Lower lobe of right lung (tissue), 2 donors: ENCODE results near the gene SELENOP. TPM values are rescaled to one million over a fixed set of nuclear protein-coding genes. Genes with fewer than 3 reads are reported as not detected.

ENCODE experiments used
- ATAC-seq, 2 donors: fragments of 200-7000 bp; cut with Tn5 transposase; one replicate each; pipeline ENCODE4 v1.9.1; 2020 to 2022; ENCODE audit warnings: mild to moderate bottlenecking in 2 of 2, moderate library complexity in 2 of 2
- DNase-seq: peaks from one replicate; pipeline ENCODE4 v3.0.0-alpha.2; 2020
- H3K27ac ChIP-seq: fragments of 200-600 bp; one replicate; pipeline ENCODE4 v1.8.0; 2022
- H3K27me3 ChIP-seq: fragments of 200-600 bp; one replicate; pipeline ENCODE4 v1.8.0; 2022; ENCODE audit warnings: low read depth
- H3K36me3 ChIP-seq: fragments of 200-600 bp; one replicate; pipeline ENCODE4 v1.8.0; 2022; ENCODE audit warnings: mild to moderate bottlenecking
- H3K4me1 ChIP-seq: fragments of 200-600 bp; one replicate; pipeline ENCODE4 v1.8.0; 2022
- H3K4me3 ChIP-seq: fragments of 200-600 bp; one replicate; pipeline ENCODE4 v1.8.0; 2022; ENCODE audit warnings: mild to moderate bottlenecking
- H3K9me3 ChIP-seq: fragments of 200-600 bp; one replicate; pipeline ENCODE4 v1.8.0; 2022
- CTCF ChIP-seq: fragments of 200-600 bp; IDR thresholded peaks from one replicate; pipeline ENCODE4 v1.8.0; 2022; ENCODE audit warnings: antibody characterized with exemption, mild to moderate bottlenecking
- intact Hi-C: fragments of 100-400 bp; cut with DNase I; formaldehyde crosslinking; loops from one replicate; pipeline ENCODE4 v1.11.0; 2022
- total RNA-seq: library from RNA; stranded (reverse); fragmentation: NEBNext Ultra II Directional; extraction: Animal tissue kit (Norgen Biotek cat#: 25700); gene quantifications from one replicate; pipeline ENCODE4 v1.2.1, GENCODE V29; 2021
- donor health status: DM: no; HTN: yes; CAD: no; lungs with severe emphysema.

SELENOP gene
- total RNA-seq, 1 donor from 2014 or later: 705 TPM

GRCh38 chr5:42785756-42786155 lies 25.9 kb downstream of the SELENOP start:
- Histone ChIP-seq H3K4me3 (no peak overlapping the region), H3K9me3 (peaks cover 19% of the 10 kb centered on the region), H3K27ac (no peak overlapping the region), H3K36me3 (no peaks in the 10 kb centered on the region), H3K27me3 (no peaks in the 10 kb centered on the region), H3K4me1 (no peaks in the 10 kb centered on the region)
- no peak for TF ChIP-seq CTCF
- no peak for DNase-seq
- intact Hi-C loops: no loop called here
- no peak for ATAC-seq

- no peak for ATAC-seq
Observed at GRCh38 chr5:42784132-42784531, 27.6 kb downstream of the SELENOP start.

GRCh38 chr5:42781584-42781983 lies 30.1 kb downstream of the SELENOP start:
- Histone ChIP-seq H3K36me3 (no peaks in the 10 kb centered on the region), H3K4me1 (no peaks in the 10 kb centered on the region), H3K9me3 (peaks cover 5% of the 10 kb centered on the region), H3K27ac (no peak overlapping the region), H3K4me3 (no peak overlapping the region), H3K27me3 (no peaks in the 10 kb centered on the region)
- DNase-seq (no peak), ATAC-seq (no peak)
- intact Hi-C loops: no loop called here
- no peak for TF ChIP-seq CTCF

More at GRCh38 chr5:42784132-42784531, 27.6 kb downstream of the SELENOP start:
- TF ChIP-seq CTCF: no peak
- Histone ChIP-seq H3K27ac (no peak overlapping the region), H3K9me3 (peaks cover 19% of the 10 kb centered on the region), H3K4me1 (no peaks in the 10 kb centered on the region), H3K4me3 (no peak overlapping the region), H3K27me3 (no peaks in the 10 kb centered on the region), H3K36me3 (no peaks in the 10 kb centered on the region)
- DNase-seq: no peak
- intact Hi-C loops: no loop called here

- Histone ChIP-seq H3K36me3 (no peaks in the 10 kb centered on the region), H3K27ac (no peak overlapping the region), H3K4me1 (no peaks in the 10 kb centered on the region), H3K9me3 (no peaks in the 10 kb centered on the region), H3K4me3 (no peak overlapping the region), H3K27me3 (no peaks in the 10 kb centered on the region)
- intact Hi-C loops: no loop called here
- DNase-seq: no peak
- TF ChIP-seq CTCF: no peak
- ATAC-seq: no peak
Observed at GRCh38 chr5:42779083-42779482, 32.6 kb downstream of the SELENOP start.

- H3K4me1 ChIP-seq: no peaks in the 10 kb centered on the region
- no peak overlapping the region for H3K27ac ChIP-seq
- ATAC-seq: peak in 1 of 2 donors; percentile 19
- no peak overlapping the region for H3K4me3 ChIP-seq
- no peaks in the 10 kb centered on the region for H3K27me3 ChIP-seq
- no peaks in the 10 kb centered on the region for H3K9me3 ChIP-seq
- no peak for DNase-seq
- intact Hi-C loops: no loop called here
- no peak for TF ChIP-seq CTCF
- no peaks in the 10 kb centered on the region for H3K36me3 ChIP-seq
Observed at GRCh38 chr5:42772265-42772993, 39.3 kb downstream of the SELENOP start.
